NB4 (cell line): ENCODE measurements around the gene KCNH3.

Experiments used
- DNase-seq: peaks from one replicate; pipeline ENCODE4 v3.0.0; 2010; ENCODE audit warnings: low read depth
- H3K4me3 ChIP-seq: one replicate; pipeline ENCODE4 v1.5.1; 2011; ENCODE audit warnings: mild to moderate bottlenecking, low read depth, low read length, moderate library complexity
- MYC ChIP-seq: IDR thresholded peaks from 2 replicates; pipeline ENCODE4 v1.6.1; 2011; ENCODE audit warnings: low read depth, low read length
- POLR2A ChIP-seq: IDR thresholded peaks from 2 replicates; pipeline ENCODE4 v1.6.1; 2011; ENCODE audit warnings: mild to moderate bottlenecking; ENCODE audit not compliant: insufficient read length; ENCODE audit errors: extremely low read depth
- TF ChIP-seq, protein P1 (sequence below): IDR thresholded peaks from 2 replicates; pipeline ENCODE4 v1.6.1; 2011; ENCODE audit warnings: low read depth, low read length
- TF ChIP-seq, protein P2 (sequence below): IDR thresholded peaks from one replicate; pipeline ENCODE4 v1.5.1; 2012; ENCODE audit warnings: low read depth, low read length

Gene KCNH3

DNA sequence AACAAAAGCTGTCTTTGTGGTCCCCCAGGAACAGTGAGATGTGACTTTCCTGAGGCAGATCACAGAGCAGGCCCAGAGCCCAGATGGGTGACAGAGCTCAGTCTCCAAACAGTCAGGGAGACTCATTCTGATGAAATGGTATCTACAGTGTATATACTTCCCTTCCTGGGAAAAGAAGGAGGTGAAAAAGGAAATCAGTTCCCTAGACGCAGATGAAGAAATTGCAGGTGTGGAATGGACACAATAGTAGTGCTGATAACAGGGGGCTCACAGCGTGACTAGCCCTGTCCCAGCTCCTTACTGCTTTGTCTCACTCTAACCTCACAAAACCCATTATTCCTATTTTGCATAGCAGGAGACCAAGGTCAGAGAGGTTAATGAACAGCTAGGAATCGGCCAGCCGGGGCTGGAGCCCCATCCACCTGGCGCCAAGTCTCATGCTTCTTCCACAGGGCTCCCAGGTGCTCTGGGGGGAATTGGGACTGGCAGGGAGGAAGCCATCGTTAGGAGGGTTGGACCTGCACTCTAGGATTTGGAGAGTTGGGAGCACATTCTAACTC lies 11.9 kb downstream of the KCNH3 start:
- TF ChIP-seq, protein P1, sequence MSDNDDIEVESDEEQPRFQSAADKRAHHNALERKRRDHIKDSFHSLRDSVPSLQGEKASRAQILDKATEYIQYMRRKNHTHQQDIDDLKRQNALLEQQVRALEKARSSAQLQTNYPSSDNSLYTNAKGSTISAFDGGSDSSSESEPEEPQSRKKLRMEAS, result no peak
- TF ChIP-seq POLR2A (no peak), MYC (no peak)
- TF ChIP-seq, protein P2, sequence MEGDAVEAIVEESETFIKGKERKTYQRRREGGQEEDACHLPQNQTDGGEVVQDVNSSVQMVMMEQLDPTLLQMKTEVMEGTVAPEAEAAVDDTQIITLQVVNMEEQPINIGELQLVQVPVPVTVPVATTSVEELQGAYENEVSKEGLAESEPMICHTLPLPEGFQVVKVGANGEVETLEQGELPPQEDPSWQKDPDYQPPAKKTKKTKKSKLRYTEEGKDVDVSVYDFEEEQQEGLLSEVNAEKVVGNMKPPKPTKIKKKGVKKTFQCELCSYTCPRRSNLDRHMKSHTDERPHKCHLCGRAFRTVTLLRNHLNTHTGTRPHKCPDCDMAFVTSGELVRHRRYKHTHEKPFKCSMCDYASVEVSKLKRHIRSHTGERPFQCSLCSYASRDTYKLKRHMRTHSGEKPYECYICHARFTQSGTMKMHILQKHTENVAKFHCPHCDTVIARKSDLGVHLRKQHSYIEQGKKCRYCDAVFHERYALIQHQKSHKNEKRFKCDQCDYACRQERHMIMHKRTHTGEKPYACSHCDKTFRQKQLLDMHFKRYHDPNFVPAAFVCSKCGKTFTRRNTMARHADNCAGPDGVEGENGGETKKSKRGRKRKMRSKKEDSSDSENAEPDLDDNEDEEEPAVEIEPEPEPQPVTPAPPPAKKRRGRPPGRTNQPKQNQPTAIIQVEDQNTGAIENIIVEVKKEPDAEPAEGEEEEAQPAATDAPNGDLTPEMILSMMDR, result no peak
- H3K4me3 ChIP-seq, result no peak overlapping the region
- no peak for DNase-seq

DNA sequence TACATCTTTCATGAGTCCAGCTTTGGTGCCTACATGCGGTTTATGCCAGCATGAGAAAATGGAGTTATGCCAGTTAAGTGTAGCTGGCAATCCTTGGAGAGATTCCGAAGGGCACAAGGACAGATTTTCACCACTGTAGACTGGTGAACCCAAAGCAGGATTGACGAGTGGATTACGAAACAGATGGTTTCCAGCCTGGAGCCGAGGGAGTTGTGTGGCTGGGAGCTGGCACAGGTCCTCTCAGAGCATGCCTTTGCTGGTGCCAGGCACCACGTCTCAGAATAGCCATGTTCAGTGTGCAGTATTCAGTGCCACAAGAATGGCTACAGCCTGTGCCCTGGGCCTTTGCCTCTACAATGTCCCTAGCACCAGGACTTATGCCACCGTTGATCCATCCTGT lies 13.2 kb downstream of the KCNH3 start:
- no peak for DNase-seq
- no peak overlapping the region for H3K4me3 ChIP-seq
- TF ChIP-seq, protein P2, result no peak
- TF ChIP-seq POLR2A, result no peak
- TF ChIP-seq, protein P1, result no peak
- TF ChIP-seq MYC, result no peak

DNA sequence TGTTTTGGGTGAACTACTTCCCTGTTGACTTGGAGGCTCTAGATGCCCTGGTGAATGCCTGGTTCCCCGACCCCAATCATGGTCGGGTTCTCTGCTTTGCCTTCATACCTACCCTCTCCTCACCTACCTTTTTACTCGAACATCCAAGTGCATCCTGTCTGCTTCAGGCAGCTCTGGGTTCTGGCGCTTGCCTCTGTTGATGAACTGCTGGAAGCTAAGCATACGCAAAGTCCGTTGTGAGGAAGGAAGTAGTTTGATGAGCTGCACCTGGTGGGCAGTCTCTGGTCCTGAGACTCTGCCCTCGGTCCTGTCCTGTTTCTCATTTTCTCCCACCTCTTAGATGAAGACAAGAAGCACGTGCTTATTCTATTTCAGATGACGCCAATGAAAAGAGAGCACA lies 13.6 kb downstream of the KCNH3 start:
- TF ChIP-seq, protein P2, result no peak
- no peak for TF ChIP-seq MYC
- TF ChIP-seq, protein P1, result no peak
- TF ChIP-seq POLR2A, result no peak
- no peak overlapping the region for H3K4me3 ChIP-seq
- no peak for DNase-seq

DNA sequence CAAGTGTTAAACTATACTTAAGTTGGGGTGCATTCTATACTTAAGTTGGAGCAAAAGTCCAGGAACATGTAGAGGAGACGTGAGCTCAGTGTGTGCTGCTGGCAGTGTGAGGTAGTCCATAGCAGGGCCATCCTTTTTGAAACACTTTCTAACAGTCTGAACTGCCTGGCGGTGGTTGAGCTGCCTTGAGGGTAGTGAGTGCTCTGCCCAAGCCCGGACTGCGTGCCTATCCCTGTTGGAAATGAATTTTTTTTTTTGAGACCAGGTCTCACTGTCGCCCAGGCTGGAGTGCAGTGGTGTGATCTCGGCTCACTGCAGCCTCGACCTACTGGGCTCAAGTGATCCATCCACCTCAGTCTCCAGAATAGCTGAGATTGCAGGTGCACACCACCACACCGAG lies 14.1 kb downstream of the KCNH3 start:
- no peak for TF ChIP-seq MYC
- no peak for DNase-seq
- H3K4me3 ChIP-seq, result no peak overlapping the region

DNA sequence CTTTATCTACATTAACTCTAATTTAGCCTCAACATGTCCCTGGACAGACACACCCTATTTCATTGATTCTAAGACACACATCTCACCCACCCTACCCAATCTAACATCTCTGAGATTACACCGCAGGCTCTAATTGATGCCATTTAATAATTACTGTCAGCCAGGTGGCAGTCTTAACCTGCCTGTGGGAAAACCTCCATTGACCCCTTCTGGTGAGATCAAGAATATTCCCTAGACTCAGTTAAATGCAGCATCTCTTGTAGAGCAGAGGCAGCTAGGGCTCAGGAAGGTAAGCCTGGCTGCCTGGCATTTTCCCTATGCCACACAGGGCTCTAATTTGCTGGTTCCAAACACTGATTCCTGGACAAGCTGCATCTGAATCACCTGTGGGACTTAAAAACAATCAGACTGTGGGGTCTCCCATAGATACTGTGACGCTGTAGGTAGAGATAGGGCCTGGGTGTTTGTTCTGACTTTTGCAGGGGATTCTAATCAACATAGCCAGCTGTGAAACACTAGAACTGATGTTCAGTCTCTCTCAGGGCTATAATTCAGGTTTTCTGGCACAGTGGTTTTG lies 14.8 kb downstream of the KCNH3 start:
- peak; percentile 50 for DNase-seq
- TF ChIP-seq, protein P1, result no peak
- TF ChIP-seq, protein P2, result peak; percentile 52

DNA sequence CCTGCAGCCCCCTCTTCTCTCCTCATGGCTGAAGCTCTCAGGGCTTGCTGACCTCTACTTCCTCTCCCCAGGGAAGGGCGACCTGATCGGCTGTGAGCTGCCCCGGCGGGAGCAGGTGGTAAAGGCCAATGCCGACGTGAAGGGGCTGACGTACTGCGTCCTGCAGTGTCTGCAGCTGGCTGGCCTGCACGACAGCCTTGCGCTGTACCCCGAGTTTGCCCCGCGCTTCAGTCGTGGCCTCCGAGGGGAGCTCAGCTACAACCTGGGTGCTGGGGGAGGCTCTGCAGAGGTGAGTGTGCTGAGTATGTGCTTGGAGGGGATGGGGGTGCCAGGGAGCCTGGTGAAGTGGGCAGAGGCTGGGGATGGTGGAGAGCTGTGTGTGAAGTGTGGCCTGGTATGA lies 15.4 kb downstream of the KCNH3 start:
- no peak overlapping the region for H3K4me3 ChIP-seq
- DNase-seq, result no peak
- TF ChIP-seq POLR2A, result no peak
- TF ChIP-seq, protein P2, result no peak
- TF ChIP-seq MYC, result no peak
- TF ChIP-seq, protein P1, result no peak

More for the DNA sequence above, 14.8 kb downstream of the KCNH3 start:
- no peak overlapping the region for H3K4me3 ChIP-seq
